NCI-H226 (cell line): Measurements from ENCODE around the gene MRC2.
"Not testable (repeated sequence)": the region's sequence is repeated elsewhere in the genome, so short reads cannot be mapped to it uniquely, and the experiment has no call there.

Experiments used
- DNase-seq: peaks from one replicate; pipeline ENCODE4 v3.0.0-alpha.2; 2015

The MRC2 gene

DNA sequence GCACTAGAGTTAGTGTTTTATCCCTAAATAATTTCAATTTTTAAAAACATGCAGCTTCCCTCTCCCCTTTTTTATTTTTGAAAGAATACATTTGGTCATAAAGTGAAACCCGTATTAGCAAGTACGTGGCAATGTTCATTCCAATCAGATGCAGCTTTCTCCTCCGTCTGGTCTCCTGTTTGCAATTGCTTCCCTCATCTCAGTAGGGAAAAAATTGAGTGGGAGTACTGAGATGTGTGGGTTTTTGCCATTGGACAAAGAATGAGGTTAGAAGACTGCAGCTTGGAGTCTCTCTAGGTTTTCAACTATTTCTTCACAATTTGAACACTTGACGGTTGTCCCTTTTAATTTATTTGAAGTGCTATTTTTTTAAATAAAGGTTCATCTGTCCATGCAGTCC is 14.4 kb upstream of the MRC2 start:
- not testable (repeated sequence) for DNase-seq

DNA sequence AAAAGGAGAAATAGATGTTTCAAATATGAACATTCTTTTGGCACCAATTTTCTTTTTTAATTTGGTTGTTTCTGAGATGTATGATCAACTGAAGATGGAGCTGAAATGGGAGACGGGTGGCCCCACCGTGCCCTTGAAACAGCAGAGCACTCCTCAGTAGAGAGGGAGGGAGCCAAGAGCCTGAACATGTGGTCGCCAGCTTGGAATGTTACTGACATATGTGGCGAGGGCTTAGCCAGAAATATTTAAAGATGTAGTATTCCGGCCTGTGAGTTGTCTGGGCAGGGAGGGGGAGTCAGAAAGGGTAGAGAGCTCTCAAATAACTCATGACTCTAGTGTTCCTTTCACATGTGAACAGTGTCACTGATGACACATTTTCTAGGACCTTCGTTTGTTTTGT is 13.3 kb upstream of the MRC2 start:
- no peak for DNase-seq

DNA sequence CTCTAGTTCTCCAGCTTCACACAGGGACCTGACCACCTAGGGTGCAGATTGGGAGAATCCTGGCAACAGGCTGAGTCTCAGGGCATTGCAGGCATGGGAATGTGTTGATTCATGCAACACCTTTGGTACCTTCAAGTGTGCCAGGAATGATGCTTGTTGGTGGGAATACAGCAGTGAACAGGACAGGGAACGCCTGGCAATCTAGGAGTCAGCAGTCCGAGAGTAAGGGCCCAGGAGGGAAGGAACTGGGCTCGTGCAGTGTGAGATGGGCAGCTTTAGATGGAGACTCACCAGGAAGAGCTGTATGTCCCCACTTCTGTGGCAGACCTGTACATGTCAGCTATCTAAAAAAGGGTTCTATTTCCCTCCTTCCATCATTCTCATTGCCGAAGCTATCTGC is 12.0 kb upstream of the MRC2 start:
- no peak for DNase-seq

GRCh38 chr17:62616993-62617893 is 10.2 kb upstream of the MRC2 start:
- DNase-seq, result no peak

GRCh38 chr17:62617894-62618472 is 9.5 kb upstream of the MRC2 start:
- peak; percentile 27 for DNase-seq

DNA sequence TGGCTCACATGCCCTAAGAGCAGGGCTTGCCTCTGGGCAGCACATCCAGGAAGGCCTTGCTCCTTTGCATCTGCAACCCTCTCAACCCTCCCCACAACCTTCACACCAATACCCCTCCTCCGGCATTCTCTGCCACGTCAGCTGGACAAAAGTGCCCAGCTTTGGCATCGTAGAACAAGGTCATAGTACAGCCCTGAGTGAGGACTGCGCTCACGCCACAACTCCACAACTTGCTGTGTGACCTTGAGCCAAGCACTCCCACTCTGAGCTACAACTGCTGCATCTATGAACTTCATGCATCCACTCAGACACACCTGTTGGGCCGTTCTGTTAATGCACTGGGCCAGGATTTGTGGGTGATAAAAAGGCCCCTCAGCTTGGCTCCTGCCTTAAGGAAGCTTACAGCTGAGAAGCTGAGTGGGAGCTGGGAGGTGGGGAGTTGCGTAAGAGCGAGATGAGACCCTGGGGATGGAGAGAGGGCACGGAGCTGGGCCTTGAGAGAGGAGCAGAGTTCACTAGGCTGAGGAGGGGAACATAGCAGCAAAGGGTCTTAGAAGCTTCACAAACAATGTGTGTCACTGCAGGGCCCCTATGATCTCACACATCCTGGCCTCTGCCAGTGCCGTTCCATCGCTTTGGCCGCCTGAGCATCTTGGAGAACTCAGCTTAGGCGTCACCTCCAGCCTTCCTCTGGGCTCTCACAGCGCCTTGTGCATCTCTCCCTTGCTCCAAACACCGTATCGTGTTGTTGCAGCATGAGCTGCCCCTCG is 8.6 kb upstream of the MRC2 start:
- DNase-seq, result no peak

GRCh38 chr17:62619417-62620155 is 7.9 kb upstream of the MRC2 start:
- no peak for DNase-seq

- DNase-seq, result no peak
Measured at GRCh38 chr17:62621223-62621622, 6.2 kb upstream of the MRC2 start.

DNA sequence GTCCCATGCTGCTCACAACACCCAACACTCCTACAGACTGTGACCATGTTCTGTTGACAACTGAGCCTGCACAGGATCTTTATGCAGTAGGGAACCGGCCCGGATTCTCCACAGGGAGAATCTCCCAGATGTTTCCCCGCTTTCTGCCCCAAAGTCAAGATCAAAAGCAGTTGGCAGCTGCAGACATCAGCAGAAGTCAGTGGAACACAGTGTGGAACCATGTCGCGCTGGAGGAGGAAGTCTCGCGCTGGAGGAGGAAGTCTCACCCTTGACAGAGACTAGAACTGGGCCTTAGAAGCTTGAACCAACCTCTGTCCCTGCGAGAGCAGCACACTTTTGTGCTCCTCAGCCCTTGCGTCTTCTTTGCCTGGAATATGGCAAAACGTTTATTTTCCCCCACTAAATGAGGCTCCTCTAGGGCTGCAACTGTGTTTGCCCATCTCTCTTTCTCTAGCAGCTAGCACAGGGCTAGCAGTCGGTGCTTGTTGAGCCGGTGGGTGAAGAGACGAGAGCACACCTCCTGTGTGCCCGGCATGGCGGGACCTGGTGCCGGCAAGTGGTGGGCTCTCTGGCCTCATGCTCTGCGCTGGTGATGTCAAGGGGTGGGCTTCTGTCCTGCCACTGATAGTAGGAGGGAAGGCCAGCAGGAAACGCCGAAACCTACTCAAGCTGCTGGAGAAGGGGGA is 2.1 kb upstream of the MRC2 start:
- DNase-seq, result no peak

- DNase-seq, result no peak
Measured at GRCh38 chr17:62625870-62626200, 1.6 kb upstream of the MRC2 start.

- peak; percentile 78 for DNase-seq
Measured at GRCh38 chr17:62626719-62627218, 701 bp upstream of the MRC2 start.

GRCh38 chr17:62627904-62628633 is 599 bp downstream of the MRC2 start:
- peak; percentile 52 for DNase-seq

GRCh38 chr17:62628831-62629555 is 1.5 kb downstream of the MRC2 start:
- no peak for DNase-seq

GRCh38 chr17:62629556-62630364 is 2.3 kb downstream of the MRC2 start:
- DNase-seq, result peak; percentile 84

- peak; percentile 61 for DNase-seq
Measured at GRCh38 chr17:62630365-62631085, 3.1 kb downstream of the MRC2 start.

DNA sequence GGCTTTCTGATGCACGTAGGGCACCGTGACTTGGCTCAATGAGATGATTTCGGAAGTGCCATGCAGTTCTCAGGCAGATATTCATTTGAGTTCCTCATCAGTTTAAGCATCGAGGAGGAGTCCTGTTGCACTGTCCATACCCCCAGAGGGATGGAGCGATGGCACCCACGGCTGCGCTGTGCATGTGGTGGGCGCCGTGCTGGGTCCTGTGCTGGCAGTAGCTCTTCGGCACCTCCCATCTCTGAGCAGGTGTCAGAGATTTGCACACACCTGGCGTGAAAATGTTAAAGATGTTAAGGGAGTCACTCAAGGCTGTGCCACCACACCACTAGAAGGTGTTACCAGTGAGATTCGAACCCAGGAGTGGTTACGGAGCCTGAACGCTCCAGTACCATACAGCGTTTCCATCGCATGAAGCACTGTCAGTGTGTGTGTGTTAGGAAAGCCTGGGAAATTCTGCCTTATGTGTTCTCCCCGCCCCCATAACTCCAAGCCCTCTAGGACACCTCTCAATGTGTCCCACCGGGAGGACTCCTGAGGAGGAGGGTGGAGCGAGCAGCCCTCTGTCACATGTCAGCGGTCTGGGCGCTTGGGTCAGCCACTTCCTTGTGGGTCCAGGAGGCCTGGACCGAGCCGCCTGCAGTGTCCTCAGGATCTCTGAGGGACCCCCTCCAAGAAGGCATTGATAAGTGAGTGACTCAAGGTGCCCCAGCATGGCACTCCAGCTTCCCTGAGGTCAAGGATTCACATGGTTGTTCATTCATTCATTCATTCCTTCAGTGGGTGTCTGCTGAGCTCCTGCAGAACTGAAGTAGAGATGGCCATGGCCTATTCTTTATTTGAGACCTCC is 3.8 kb downstream of the MRC2 start:
- no peak for DNase-seq

GRCh38 chr17:62631936-62632924 is 4.8 kb downstream of the MRC2 start:
- DNase-seq, result no peak
